Measurements from ENCODE around the gene PRAMEF10.
"Not testable (repeated sequence)": the region's sequence is repeated elsewhere in the genome, so short reads cannot be mapped to it uniquely, and the experiment has no call there.

PRAMEF10 gene

GRCh38 chr1:12898170-12898569 is at the start of gene PRAMEF10:
PRAMEF10 (minus strand) TSS chr1:12898270; CDS start chr1:12895847, 2,423 bp downstream.
- DNase-seq, result not testable (repeated sequence)

- not testable (repeated sequence) for DNase-seq
Measured at GRCh38 chr1:12947480-12947879, 49.4 kb upstream of the PRAMEF10 start, which contains the start of gene PRAMEF6. PRAMEF6 (minus strand) TSS chr1:12947580; CDS start chr1:12942518, 5,062 bp downstream.

GRCh38 chr1:12924368-12924767 is 26.3 kb upstream of the PRAMEF10 start:
- DNase-seq, result not testable (repeated sequence)

GRCh38 chr1:12921749-12922148 is 23.7 kb upstream of the PRAMEF10 start:
- DNase-seq, result not testable (repeated sequence)

GRCh38 chr1:12916310-12916709 is 18.2 kb upstream of the PRAMEF10 start, which contains the start of gene PRAMEF7:
PRAMEF7 (plus strand) TSS chr1:12916610; CDS start chr1:12917693, 1,083 bp downstream.
- not testable (repeated sequence) for DNase-seq

- DNase-seq, result not testable (repeated sequence)
Measured at GRCh38 chr1:12903793-12904572, 5.9 kb upstream of the PRAMEF10 start.

- DNase-seq, result not testable (repeated sequence)
Measured at GRCh38 chr1:12899186-12899585, 1.1 kb upstream of the PRAMEF10 start.

- DNase-seq, result not testable (repeated sequence)
Measured at GRCh38 chr1:12886101-12886500, 12.0 kb downstream of the PRAMEF10 start, which contains the start of gene PRAMEF4. PRAMEF4 (minus strand) TSS chr1:12886201; CDS start chr1:12883394, 2,807 bp downstream.

- DNase-seq, result not testable (repeated sequence)
Measured at GRCh38 chr1:12878453-12878852, 19.6 kb downstream of the PRAMEF10 start.

- not testable (repeated sequence) for DNase-seq
Measured at GRCh38 chr1:12863131-12863880, 34.8 kb downstream of the PRAMEF10 start.

- DNase-seq, result not testable (repeated sequence)
Measured at GRCh38 chr1:12856786-12857185, 41.3 kb downstream of the PRAMEF10 start, which contains the start of gene PRAMEF2. PRAMEF2 (plus strand) TSS chr1:12857086; CDS start chr1:12859010, 1,924 bp downstream.

GRCh38 chr1:12851779-12852178 is 46.3 kb downstream of the PRAMEF10 start:
- DNase-seq, result no peak

GRCh38 chr1:12848620-12849019 is 49.5 kb downstream of the PRAMEF10 start, which contains the start of gene HNRNPCL1:
HNRNPCL1 (minus strand) TSS chr1:12848720; CDS start chr1:12848289, 431 bp downstream.
- not testable (repeated sequence) for DNase-seq
